Mucosa of stomach (tissue), 1 donor: ENCODE results near the gene HLA-DPA1.

Source experiments
- H3K27me3 ChIP-seq: one replicate; pipeline ENCODE4 v1.7.0; 2013; ENCODE audit warnings: mild to moderate bottlenecking, low read length; ENCODE audit not compliant: control insufficient read depth, insufficient read depth
- H3K36me3 ChIP-seq: one replicate; pipeline ENCODE4 v1.7.0; 2013; ENCODE audit warnings: low read length; ENCODE audit not compliant: control insufficient read depth, insufficient read depth
- H3K4me1 ChIP-seq: one replicate; pipeline ENCODE4 v1.7.0; 2013; ENCODE audit warnings: mild to moderate bottlenecking, low read length; ENCODE audit not compliant: control insufficient read depth, insufficient read depth
- H3K4me3 ChIP-seq: one replicate; pipeline ENCODE4 v1.7.0; 2013; ENCODE audit warnings: low read length
- H3K9ac ChIP-seq: one replicate; pipeline ENCODE4 v1.7.0; 2013; ENCODE audit warnings: mild to moderate bottlenecking, low read length, moderate library complexity
- H3K9me3 ChIP-seq: one replicate; pipeline ENCODE4 v1.7.0; 2013; ENCODE audit warnings: mild to moderate bottlenecking, low read length, moderate library complexity; ENCODE audit not compliant: control insufficient read depth
- donor health status: Pancreatic carcinoma.

The HLA-DPA1 gene

GRCh38 chr6:33085627-33086026 is 12.2 kb upstream of the HLA-DPA1 start:
- H3K9ac ChIP-seq: no peak overlapping the region

GRCh38 chr6:33082702-33083101 is 9.3 kb upstream of the HLA-DPA1 start:
- H3K36me3 ChIP-seq: no peaks in the 10 kb centered on the region
- peaks cover 8% of the 10 kb centered on the region for H3K4me1 ChIP-seq
- no peak overlapping the region for H3K4me3 ChIP-seq
- H3K9me3 ChIP-seq: no peaks in the 10 kb centered on the region
- H3K27me3 ChIP-seq: peaks cover 4% of the 10 kb centered on the region
- H3K9ac ChIP-seq: no peak overlapping the region

More at GRCh38 chr6:33085627-33086026, 12.2 kb upstream of the HLA-DPA1 start:
- Histone ChIP-seq H3K27me3 (no peaks in the 10 kb centered on the region), H3K36me3 (no peaks in the 10 kb centered on the region), H3K9me3 (no peaks in the 10 kb centered on the region), H3K4me1 (no peaks in the 10 kb centered on the region), H3K4me3 (no peak overlapping the region)

GRCh38 chr6:33081098-33081824 is 7.8 kb upstream of the HLA-DPA1 start:
- Histone ChIP-seq H3K9me3 (no peaks in the 10 kb centered on the region), H3K4me3 (no peak overlapping the region), H3K27me3 (peaks cover 4% of the 10 kb centered on the region), H3K9ac (no peak overlapping the region), H3K4me1 (peaks cover 8% of the 10 kb centered on the region), H3K36me3 (no peaks in the 10 kb centered on the region)

GRCh38 chr6:33080127-33081089 is 7.0 kb upstream of the HLA-DPA1 start:
- no peak overlapping the region for H3K4me3 ChIP-seq
- H3K4me1 ChIP-seq: peaks cover 8% of the 10 kb centered on the region
- H3K36me3 ChIP-seq: no peaks in the 10 kb centered on the region
- peaks cover 4% of the 10 kb centered on the region for H3K27me3 ChIP-seq
- no peaks in the 10 kb centered on the region for H3K9me3 ChIP-seq
- peak overlapping the region; percentile 73 for H3K9ac ChIP-seq

GRCh38 chr6:33079580-33079979 is 6.1 kb upstream of the HLA-DPA1 start:
- Histone ChIP-seq H3K4me3 (no peak overlapping the region), H3K4me1 (peaks cover 8% of the 10 kb centered on the region)

GRCh38 chr6:33078919-33079521 is 5.6 kb upstream of the HLA-DPA1 start:
- H3K4me3 ChIP-seq: no peak overlapping the region
- no peaks in the 10 kb centered on the region for H3K36me3 ChIP-seq
- peaks cover 8% of the 10 kb centered on the region for H3K4me1 ChIP-seq
- H3K27me3 ChIP-seq: peaks cover 4% of the 10 kb centered on the region
- no peak overlapping the region for H3K9ac ChIP-seq
- H3K9me3 ChIP-seq: no peaks in the 10 kb centered on the region

More at GRCh38 chr6:33079580-33079979, 6.1 kb upstream of the HLA-DPA1 start:
- Histone ChIP-seq H3K36me3 (no peaks in the 10 kb centered on the region), H3K9ac (no peak overlapping the region), H3K27me3 (peaks cover 4% of the 10 kb centered on the region), H3K9me3 (no peaks in the 10 kb centered on the region)

- Histone ChIP-seq H3K4me1 (peaks cover 8% of the 10 kb centered on the region), H3K27me3 (peaks cover 4% of the 10 kb centered on the region), H3K9me3 (no peaks in the 10 kb centered on the region), H3K9ac (no peak overlapping the region), H3K4me3 (no peak overlapping the region), H3K36me3 (no peaks in the 10 kb centered on the region)
Measured at GRCh38 chr6:33078442-33078841, 5.0 kb upstream of the HLA-DPA1 start.

GRCh38 chr6:33077908-33078307 is 4.5 kb upstream of the HLA-DPA1 start:
- H3K36me3 ChIP-seq: no peaks in the 10 kb centered on the region
- no peak overlapping the region for H3K4me3 ChIP-seq
- peaks cover 8% of the 10 kb centered on the region for H3K4me1 ChIP-seq
- H3K27me3 ChIP-seq: peaks cover 4% of the 10 kb centered on the region
- H3K9me3 ChIP-seq: no peaks in the 10 kb centered on the region
- H3K9ac ChIP-seq: no peak overlapping the region

GRCh38 chr6:33076406-33076934 is 3.0 kb upstream of the HLA-DPA1 start:
- peaks cover 8% of the 10 kb centered on the region for H3K4me1 ChIP-seq
- H3K9ac ChIP-seq: peak overlapping the region; percentile 33
- H3K36me3 ChIP-seq: no peaks in the 10 kb centered on the region
- H3K27me3 ChIP-seq: peaks cover 4% of the 10 kb centered on the region
- no peaks in the 10 kb centered on the region for H3K9me3 ChIP-seq
- H3K4me3 ChIP-seq: peak overlapping the region; percentile 1

- Histone ChIP-seq H3K9me3 (no peaks in the 10 kb centered on the region), H3K36me3 (no peaks in the 10 kb centered on the region), H3K27me3 (peaks cover 4% of the 10 kb centered on the region), H3K9ac (peak within 1 kb of the TSS; percentile 33), H3K4me1 (peaks cover 8% of the 10 kb centered on the region), H3K4me3 (peak within 1 kb of the TSS; percentile 1)
Measured at GRCh38 chr6:33075568-33076405, 2.3 kb upstream of the HLA-DPA1 start, which contains the start of gene HLA-DPB1. TSS of gene HLA-DPB1 (plus strand) at chr6:33075990. CDS start at chr6:33076042, 52 bp downstream.

- peaks cover 5% of the 10 kb centered on the region for H3K4me1 ChIP-seq
- H3K9ac ChIP-seq: no peak overlapping the region
- H3K4me3 ChIP-seq: no peak overlapping the region
- no peaks in the 10 kb centered on the region for H3K9me3 ChIP-seq
- H3K27me3 ChIP-seq: peaks cover 4% of the 10 kb centered on the region
- no peaks in the 10 kb centered on the region for H3K36me3 ChIP-seq
Measured at GRCh38 chr6:33075208-33075567, 1.7 kb upstream of the HLA-DPA1 start.
